Right ventricle myocardium superior (tissue), 1 donor: ENCODE measurements around the gene TBPL1. TPM values are rescaled to one million over a fixed set of nuclear protein-coding genes. Genes with fewer than 3 reads are reported as not detected.

Experiments
- ATAC-seq: fragments of 200-7000 bp; cut with Tn5 transposase; one replicate; pipeline ENCODE4 v1.9.1; 2020; ENCODE audit warnings: mild to moderate bottlenecking; ENCODE audit not compliant: poor library complexity
- DNase-seq: peaks from one replicate; pipeline ENCODE4 v3.0.0-alpha.2; 2020
- intact Hi-C: fragments of 100-400 bp; cut with DNase I; formaldehyde crosslinking; loops from one replicate; pipeline ENCODE4 v1.11.2; 2022
- total RNA-seq: library from RNA; stranded (reverse); fragmentation: NEBNext Ultra II Directional; extraction: Animal tissue kit (Norgen Biotek cat#: 25700); gene quantifications from one replicate; pipeline ENCODE4 v1.2.1, GENCODE V29; 2021
- donor health status: DM: no; HTN: yes; CAD: no; lungs with severe emphysema.

TBPL1 gene
- total RNA-seq, 1 donor from 2014 or later, result 13.4 TPM

DNA sequence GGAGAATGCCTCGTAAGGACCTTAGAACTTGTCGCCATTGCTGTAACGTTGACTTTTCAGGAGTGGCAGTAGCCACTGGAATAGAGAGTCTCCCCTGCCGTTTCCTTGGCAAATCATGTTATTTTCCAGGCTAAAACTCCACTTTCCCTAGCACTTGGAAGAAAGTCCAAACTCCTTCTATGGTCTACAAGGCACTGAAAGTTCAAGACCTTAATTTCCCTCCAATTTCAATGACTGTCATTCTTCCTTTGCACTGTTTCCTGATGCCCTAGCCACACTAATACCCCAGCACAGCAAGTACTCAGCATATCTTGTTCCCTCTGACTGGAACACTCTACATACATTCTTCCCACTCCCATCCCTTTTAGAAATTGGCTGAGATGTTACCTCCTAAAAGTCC is 1.8 kb upstream of the TBPL1 start:
- intact Hi-C loops, result no loop called here
- ATAC-seq (peak; percentile 12), DNase-seq (no peak)

DNA sequence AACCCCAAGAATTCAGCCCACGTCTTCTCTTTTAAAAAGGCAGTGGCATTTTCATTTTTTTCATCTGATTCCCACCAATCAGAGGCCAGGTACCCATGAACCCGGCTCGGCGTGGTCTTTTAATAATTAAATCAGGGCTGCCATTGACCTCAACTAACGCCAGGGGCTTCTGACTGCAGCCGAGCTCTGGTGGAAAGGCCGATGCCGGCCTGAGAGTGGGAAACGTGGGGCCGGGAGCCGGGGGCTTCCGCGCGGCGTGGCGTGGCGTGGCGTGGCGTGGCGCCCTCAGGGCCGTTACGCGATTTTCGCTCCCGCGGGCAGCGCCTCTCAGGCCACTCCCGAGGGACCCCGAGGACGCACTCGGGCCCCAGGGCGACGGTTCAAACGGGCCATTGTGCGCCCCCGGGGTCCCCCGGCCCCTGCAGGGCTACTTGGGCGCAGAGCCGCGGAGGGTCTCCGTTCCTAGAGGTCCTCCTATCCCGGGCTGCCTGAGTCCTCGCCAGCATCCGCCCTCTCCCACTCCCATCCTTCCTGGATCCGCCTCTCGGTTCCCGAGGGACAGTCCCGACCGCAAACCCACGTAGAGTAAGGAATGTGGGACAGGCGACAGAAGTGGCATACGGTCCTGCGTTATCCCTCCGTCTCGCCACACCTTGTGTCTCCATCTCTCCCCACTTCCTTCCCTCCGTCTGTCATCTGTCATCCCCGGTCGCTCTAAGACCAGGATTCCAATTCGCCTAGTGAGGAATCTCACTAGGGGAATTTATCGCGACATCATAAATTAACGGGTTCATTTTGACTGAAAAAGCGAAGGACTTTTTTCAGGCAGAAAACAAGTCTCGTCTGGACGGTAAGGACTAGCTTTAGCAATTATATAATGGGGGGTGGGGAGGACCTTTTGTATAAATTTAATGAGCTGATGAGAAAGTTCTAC is 876 bp upstream of the TBPL1 start:
- ATAC-seq (peak; percentile 73), DNase-seq (peak; percentile 78)
- intact Hi-C loops, result no loop called here

DNA sequence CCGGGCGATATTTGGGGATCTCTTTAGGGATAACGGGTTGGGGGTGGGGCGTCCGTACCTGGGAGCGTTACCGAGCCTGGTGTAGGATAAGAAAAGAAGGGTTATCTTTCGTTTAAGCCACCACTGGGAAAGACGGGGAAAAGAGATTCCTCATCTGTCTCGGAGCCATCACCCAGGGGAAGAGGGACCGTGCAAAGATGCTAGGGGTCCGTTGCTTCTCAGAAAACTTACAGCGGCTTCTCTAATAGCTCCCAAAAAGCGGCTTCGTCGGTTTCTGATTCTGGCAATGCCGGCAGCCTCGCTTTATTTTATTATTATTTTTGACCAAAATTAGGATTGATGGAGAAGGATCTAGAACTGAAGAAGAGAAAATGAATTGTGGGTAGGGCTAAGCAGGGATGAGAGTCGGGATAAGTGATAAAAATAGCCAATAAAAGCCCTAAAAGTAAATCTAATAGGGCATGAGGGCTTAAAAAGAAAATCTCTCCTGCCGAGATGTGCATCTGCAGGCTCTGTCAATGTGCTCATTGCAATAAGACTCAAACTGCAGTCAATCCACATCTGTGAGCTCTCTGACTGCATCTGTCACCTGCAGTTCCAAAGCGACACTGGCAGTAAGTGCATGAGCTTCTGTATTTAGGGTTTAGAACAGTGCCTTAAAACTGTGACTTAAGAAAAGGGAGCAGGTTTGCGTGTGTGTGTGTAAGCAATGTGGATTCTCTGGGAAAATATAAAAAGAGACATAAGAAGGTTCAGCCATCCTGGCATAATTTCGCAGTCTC is 801 bp downstream of the TBPL1 start:
- intact Hi-C loops, result no loop called here
- DNase-seq, result no peak

DNA sequence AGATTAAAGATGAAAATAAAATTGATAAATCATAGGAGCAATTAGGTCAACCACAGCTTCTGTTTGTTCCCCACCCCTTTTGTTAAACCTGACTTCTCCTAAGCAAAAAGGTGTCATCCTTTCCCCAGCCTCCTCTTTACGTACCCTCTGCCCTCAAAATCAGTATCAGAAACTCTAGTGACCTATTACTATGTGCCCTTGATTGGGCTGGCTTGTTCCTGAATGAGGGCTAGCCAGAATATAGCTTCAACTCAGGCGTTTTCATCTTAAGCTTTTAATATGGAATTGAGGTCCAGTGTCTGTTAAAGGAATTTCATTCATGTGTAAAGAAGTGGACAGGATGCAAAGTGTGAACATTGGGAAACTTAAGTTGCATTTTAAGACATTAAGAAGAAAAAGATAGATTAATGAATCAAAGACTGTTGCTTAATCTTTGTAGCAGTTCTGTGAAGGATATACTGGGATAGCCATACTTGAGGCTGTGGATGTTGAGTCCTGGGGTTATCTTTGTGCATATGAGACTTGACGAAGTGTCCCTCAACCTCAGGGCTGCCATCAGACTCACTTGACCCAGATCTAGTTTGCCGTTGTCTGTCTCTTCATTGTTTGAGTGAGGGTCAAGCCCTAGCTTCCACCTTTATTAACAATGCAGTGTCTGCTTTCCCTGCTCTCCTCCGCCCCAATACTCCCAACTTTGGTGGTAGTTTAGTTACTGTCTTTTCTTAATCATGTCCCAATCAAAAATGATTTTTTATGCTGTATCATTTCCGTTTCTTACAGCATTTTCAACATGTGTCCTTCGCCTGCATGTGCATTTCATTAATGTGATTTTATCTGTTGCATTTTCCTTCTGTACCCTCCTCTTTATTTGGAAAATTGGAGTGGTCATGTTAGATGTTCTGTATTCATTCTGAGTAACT is 1.9 kb downstream of the TBPL1 start:
- DNase-seq (no peak), ATAC-seq (no peak)
- intact Hi-C loops, result no loop called here

More for the DNA sequence above, 801 bp downstream of the TBPL1 start:
- ATAC-seq, result no peak

DNA sequence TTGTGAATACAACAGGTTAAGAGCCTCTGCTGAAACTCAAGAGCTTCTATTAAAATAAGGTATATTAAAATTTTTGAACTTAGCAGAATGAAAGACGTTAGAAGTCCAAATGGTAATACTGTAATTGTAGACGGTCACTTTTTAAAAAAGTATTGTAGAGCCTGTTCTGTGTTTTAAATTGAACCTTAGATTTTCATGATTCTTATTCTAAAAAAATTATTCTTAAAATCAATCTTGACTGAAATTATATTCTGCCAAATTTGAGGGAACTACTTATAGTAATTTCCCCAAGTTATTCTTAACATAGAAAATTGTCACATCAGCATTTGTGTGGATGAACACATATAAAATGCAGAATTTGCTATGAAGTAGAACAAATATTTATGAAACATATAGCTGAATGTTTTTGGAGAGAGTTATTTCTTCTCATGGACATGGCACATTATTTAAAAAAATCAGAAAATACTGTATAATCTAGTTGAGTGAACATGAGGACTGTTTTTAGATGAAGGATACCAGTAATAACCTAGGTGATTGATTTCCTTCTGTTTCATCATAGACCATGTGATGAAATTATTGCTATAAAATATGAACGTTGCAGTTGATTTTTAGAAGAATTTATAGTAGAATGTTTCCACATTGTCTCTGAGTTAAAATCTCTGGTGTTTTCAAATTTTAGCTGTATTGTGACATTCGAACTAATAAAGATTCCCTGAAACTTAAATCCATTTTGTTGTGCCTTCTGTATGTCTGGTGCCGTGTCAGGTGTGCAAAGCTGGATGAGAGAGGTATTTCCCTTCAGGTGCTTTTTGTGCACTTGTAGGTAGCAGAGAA is 2.8 kb downstream of the TBPL1 start:
- no peak for DNase-seq
- ATAC-seq, result no peak
- intact Hi-C loops, result no loop called here

DNA sequence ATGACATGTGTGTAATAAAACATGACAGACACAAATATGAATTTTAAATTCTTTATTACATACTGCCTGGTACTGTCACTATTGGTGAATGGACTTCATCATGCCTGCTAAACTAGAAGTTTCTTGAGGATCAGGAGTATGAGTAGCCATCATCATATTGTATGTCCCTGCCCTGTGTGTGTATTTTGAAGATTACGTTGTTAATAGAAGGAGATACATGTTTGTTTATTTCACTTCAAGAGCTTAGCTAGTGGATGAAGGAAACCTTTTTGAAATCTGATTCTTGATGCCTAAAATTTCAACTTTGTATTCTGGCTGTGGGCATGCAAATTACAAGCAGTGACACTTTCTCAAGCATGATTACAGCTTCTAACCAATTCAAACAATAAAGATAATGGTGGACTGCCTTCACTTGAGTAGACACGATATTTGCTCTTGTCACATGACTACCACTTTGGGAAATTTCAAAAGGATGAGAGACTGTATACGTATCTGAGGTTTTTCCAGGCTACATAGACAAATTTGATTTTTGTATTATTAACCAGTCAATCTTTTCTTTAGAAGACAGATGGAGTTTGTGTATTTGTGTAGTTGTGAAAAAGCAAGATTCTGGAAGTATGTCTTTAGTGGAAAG is 3.5 kb downstream of the TBPL1 start:
- DNase-seq (no peak), ATAC-seq (no peak)
- intact Hi-C loops, result no loop called here

DNA sequence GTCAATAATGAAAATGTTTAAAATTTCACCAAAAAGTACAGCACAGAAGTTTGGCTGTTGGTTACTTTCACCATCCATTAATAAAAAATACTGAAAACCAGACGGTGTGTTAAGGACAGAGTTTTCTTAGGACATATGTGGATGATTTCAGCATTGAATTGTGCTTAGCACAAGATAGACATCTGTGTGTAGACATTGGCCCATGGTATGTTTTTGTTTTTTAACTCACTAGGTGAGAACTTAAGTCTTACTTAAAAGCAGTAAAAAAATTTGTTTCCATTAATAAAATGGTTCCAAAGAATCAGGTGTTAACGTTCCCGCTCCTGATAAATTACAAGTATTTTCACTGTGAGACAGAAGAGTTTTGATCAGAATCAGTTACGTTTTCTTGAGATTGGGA is 4.2 kb downstream of the TBPL1 start:
- DNase-seq (no peak), ATAC-seq (no peak)
- intact Hi-C loops, result no loop called here

DNA sequence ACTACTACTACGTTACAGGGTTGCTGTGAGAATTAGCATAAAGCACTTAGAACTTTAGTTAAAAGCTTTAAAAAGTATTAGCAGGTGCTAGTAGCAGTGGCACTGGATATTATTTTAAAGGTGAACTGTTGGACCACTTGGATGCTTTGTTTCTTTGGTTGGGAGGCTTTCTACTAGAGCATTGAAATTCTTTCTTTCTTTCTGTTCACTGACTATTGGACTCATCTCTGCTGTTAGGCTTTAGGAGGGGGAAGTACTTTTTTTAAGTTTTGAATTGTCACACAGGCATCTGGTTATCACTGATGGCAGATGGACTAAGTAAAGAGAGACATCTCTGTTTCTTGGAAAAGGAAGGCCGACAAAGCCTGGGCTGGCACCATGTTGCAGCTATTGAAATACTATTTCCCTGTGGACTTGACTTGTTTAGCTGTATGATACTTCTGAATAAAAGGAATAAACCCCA is 4.8 kb downstream of the TBPL1 start:
- intact Hi-C loops, result no loop called here
- ATAC-seq (no peak), DNase-seq (no peak)

DNA sequence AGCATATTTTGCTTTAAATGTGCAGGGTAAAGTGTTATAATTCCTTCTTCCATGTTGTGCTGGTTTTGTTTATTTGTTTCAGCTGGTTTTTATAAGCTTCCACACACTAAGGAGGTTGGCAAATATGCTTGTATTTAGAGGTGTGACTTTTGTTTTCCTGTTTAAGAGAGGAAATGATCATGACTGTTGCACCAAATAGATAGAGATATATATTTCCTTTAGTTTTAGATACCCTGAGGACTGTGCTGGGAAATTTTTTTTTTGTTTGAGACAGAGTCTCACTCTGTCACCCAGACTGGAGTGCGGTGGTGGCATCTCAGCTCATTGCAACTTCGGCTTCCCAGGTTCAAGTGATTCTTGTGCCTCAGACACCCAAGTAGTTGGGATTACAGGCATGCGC is 5.8 kb downstream of the TBPL1 start:
- DNase-seq (no peak), ATAC-seq (no peak)
- intact Hi-C loops, result no loop called here

DNA sequence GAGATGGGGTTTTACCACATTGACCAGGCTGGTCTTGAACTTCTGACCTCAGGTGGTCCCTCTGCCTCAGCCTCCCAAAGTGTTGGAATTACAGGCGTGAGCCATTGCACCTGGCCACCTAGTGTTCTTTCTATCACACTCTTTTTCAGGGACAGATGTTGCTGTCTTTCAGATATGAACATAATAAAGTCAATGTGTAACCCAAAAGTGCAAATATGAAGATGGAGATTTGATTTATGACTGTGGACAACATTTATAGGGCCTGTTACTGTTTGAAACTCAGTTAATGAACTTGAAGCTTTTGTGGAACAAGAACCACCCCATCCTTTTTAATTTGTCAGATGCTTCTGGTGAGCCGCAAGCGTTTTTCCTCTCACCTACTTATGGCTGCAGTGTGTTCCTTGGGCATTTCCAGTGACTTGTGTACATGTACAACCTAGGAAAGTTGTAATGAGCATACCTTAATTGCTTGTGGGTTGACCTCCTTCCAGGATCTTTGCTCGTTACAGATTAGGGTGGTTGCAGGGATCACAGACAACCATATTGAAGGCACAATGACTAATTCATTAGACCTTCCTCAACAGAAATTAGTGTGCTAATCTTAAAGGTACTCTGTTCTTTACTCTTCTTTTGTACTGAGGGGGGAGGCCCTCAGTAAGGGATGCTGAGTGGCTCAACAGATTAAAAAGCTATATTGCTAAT is 6.8 kb downstream of the TBPL1 start:
- intact Hi-C loops, result no loop called here
- no peak for ATAC-seq

DNA sequence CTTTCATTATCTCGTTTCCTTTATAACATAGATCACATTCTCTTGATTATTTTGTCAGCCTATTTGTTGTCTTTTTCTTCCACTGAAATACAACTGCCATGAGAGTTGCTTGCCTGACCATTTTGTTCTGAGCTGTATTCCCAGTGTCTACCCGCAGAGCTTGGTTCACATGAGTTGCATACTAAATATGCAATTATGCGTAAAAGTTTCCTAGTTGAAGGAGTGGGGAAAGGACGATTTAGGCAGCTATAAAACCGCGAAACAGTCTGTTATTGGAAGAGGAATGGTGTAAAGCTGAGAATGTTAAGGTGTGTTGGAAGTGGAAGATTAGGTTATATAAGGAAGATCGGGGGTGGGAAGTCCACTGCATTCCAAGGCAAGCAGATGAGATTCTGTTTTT is 8.8 kb downstream of the TBPL1 start:
- intact Hi-C loops, result no loop called here
- DNase-seq (no peak), ATAC-seq (no peak)

More for the DNA sequence above, 6.8 kb downstream of the TBPL1 start:
- no peak for DNase-seq

DNA sequence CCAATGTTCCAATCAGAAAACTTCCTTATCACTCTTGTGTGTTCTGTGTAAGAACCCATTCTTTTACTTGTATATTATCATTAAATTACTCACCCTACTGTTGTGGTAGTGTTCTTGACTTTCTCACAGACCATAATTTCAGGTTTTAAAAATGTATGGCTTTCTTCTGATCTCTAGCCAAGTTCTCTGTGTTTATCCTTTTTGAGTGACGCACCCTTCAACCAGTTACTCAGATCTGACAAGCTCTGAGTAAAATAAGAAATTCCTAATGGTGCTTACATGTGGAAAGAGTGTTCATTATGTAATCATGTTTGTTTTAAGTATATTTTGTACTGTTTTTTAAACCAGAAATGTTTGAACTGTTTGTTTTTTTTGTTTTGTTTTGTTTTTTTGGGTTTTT is 11.0 kb downstream of the TBPL1 start:
- intact Hi-C loops, result no loop called here
- no peak for DNase-seq
- ATAC-seq, result no peak

DNA sequence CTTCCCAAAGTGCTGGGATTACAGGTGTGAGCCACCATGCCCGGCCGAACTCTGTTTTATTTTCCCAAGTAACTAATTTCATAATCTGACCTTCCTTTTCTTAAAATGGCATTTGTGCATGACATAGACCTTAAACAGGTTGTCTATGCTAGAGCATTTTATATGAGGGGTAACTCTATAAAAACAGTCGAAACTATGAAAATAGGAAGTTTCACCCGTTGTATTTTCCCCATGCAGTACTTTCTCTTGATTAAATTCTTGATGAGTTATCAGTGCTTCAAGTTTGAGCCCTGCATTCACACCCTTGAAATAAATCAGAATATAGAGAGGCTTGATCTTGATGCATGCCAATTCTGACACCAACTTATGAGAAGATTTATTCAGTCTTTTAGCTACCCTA is 11.7 kb downstream of the TBPL1 start:
- intact Hi-C loops, result no loop called here
- no peak for ATAC-seq
- DNase-seq, result no peak

DNA sequence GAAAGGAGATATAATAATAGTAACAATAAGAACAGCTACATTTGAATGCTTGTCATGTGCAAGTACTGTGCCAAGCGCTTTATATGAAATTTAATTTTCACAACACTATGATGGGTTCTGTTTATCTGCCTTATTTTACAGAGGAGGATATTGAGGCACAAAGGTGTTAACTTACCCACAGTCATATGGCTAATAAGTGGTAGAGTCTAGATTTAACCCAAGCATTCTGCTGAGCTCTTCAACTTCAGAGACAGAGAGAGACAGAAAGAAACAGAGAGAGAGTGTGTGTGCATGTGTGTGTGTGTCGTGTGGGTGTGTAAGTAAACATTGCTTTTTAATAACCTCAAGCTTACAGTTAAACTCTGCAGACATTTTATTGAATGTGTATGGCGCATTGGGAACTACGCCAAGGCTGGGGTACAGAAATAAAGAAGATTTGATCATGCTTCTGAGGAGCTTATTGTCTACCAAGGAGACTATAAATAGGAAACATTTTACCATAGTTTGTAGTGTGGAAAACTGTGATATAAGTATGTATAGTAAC is 12.9 kb downstream of the TBPL1 start:
- ATAC-seq (no peak), DNase-seq (no peak)
- intact Hi-C loops, result no loop called here

DNA sequence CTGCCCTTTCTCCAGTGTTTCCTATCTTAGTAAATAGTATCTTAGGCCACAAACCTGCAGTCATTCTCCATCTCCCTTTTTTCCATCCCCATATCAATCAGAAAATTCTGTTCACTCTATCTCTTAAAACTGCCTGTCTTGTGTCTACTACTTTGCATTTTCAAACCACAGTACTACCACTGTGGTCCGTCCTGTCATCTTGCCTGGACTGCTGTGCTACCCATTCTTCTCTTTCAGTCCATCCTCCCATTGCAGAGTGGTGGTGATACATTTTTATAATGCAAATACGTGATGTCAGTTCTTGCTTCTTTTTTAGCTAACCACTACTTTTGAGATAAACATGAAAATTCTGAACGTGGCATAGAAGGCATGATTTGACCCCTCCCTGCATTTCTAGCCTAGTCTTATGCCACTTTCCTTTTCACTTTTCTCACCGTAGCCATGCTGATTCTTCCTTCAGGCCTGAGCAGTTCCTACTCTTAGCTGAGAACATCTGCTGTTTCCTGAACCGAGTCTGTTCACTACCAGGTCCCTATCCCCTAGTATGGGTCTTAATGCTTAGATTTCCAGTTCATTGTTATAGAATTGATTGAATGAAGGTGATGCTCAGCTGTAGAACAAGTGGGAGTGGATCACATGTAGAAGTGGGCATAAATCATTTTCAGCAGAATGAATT is 13.8 kb downstream of the TBPL1 start:
- intact Hi-C loops, result no loop called here
- no peak for DNase-seq
- no peak for ATAC-seq

DNA sequence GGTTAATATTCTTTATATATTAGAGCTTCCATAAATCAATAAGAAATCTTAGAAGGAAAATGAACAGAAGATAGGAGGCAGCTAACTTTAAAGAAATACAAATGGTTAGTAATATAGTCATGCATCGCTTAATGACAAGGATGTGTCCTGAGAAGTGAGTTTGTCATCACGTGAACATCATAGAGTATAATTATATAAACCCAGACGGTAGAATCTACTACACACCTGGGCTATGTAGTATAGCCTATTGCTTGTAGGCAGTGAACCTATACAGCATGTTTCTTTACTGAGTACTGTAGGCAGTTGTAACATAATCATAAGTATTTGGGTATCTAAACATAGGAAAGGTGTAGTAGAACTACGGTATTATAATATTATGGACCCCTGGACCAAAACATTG is 14.3 kb downstream of the TBPL1 start:
- DNase-seq (no peak), ATAC-seq (no peak)
- intact Hi-C loops, result no loop called here
